H1 (cell line): Measurements from ENCODE around the gene RHOV. TPM values are rescaled to one million over a fixed set of nuclear protein-coding genes. Genes with fewer than 3 reads are reported as not detected.

Experiments used
- BCL11A ChIP-seq, 2 experiments: IDR thresholded peaks; one replicate each; pipeline ENCODE4 v1.6.1; 2011; ENCODE audit warnings: low read depth in 2 of 2, low read length in 2 of 2, mild to moderate bottlenecking in 2 of 2
- CEBPB ChIP-seq: IDR thresholded peaks from 2 replicates; pipeline ENCODE4 v1.6.1; 2012; ENCODE audit warnings: low read depth, low read length
- CHD2 ChIP-seq: IDR thresholded peaks from 2 replicates; pipeline ENCODE4 v1.6.1; 2012; ENCODE audit warnings: low read length, improper control_type of control experiment
- GABPA ChIP-seq: IDR thresholded peaks from 2 replicates; pipeline ENCODE4 v1.6.1; 2011; ENCODE audit warnings: mild to moderate bottlenecking, low read length, moderate library complexity, borderline replicate concordance; ENCODE audit not compliant: insufficient read depth
- HDAC6 ChIP-seq: IDR thresholded peaks from one replicate; pipeline ENCODE4 v1.7.1; 2012; ENCODE audit warnings: low read depth, mild to moderate bottlenecking, inconsistent platforms, low read length, moderate library complexity
- KDM1A ChIP-seq: fragments of 200-600, 300-600 bp; sonication (generic); IDR thresholded peaks from 2 replicates; pipeline ENCODE4 v1.7.1; 2016; ENCODE audit warnings: mild to moderate bottlenecking, low read length, borderline replicate concordance
- KDM5A ChIP-seq: fragments of 200-600 bp; IDR thresholded peaks from 2 replicates; pipeline ENCODE4 v1.7.1; 2012; ENCODE audit warnings: mild to moderate bottlenecking, low read length, inconsistent platforms, mixed read lengths
- PHF8 ChIP-seq: fragments of 200-600 bp; sonication (generic); conservative IDR thresholded peaks from 2 replicates; pipeline ENCODE4 v1.7.1; 2012; ENCODE audit warnings: low read depth, mild to moderate bottlenecking, inconsistent platforms, low read length, moderate library complexity
- SUZ12 ChIP-seq: fragments of 200-600 bp; sonication (generic); IDR thresholded peaks from 2 replicates; pipeline ENCODE4 v1.6.1; 2012; ENCODE audit warnings: mild to moderate bottlenecking, inconsistent platforms, low read length, moderate library complexity, mixed read lengths
- TAF1 ChIP-seq: IDR thresholded peaks from 2 replicates; pipeline ENCODE4 v1.6.1; 2011; ENCODE audit warnings: mild to moderate bottlenecking, low read depth, low read length
- TAF7 ChIP-seq: optimal IDR thresholded peaks from 2 replicates; pipeline ENCODE3; 2011; ENCODE audit warnings: low read depth, mild to moderate bottlenecking, inconsistent platforms, low read length, moderate library complexity, borderline replicate concordance
- ZNF274 ChIP-seq: IDR thresholded peaks from 2 replicates; pipeline ENCODE4 v1.7.0; 2012; ENCODE audit warnings: low read length, borderline replicate concordance; ENCODE audit errors: extremely low read depth
- polyA plus RNA-seq, 7 experiments: library from polyadenylated mRNA; depleted of rRNA in 3 of 7; stranded (reverse) in 5 of 7; unstranded in 2 of 7; fragments of >200 nt in 5 of 7; fragments of 200-250 nt in 2 of 7; gene quantifications; 1 replicate in 5 of 7; 2 replicates in 1 of 7; 4 replicates in 1 of 7; pipeline versions ENCODE4 v1.2.1 to v1.2.3, GENCODE V29; 2011 to 2013; ENCODE audit warnings: missing spikeins in 2 of 7, mixed read lengths in 2 of 7
- total RNA-seq: library from RNA; stranded (reverse); fragmentation: NEBNext Ultra II Directional; extraction: Animal tissue kit (Norgen Biotek cat#: 25700); gene quantifications from 2 replicates; pipeline ENCODE4 v1.2.1, GENCODE V29; 2021
- TF ChIP-seq, protein P1 (sequence below): fragments of 300-600 bp; sonication (generic); IDR thresholded peaks from 2 replicates; pipeline ENCODE4 v1.7.1; 2012; ENCODE audit warnings: low read length, moderate library complexity, mild to moderate bottlenecking, inconsistent platforms; ENCODE audit not compliant: insufficient replicate concordance

RHOV gene
- total and polyA plus RNA-seq, 2 of the 8 experiments (the other 6 are each of a cell fraction or from before 2014, with no cell fraction given) = 1.5 to 2.7 TPM

DNA sequence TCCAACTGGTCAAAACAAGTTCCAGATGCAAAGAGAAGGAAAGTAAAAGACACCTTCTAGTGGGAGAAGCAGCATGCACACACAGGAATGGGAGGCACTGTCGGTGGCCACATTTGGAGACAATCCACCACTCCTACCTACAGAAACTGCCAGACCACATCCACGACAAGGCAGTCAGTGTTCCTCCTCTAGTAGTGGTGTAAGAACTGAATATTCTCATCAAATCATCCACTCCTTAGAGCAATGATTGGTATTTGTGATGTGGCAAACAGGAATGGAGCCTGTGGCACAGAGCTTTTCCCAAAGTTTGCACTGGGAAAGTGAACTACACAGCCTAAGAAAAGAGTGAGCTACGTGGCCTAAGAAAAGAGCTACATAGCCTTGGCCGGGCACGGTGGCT, 35.3 kb downstream of the RHOV start (continued):
- TF ChIP-seq, protein P1, sequence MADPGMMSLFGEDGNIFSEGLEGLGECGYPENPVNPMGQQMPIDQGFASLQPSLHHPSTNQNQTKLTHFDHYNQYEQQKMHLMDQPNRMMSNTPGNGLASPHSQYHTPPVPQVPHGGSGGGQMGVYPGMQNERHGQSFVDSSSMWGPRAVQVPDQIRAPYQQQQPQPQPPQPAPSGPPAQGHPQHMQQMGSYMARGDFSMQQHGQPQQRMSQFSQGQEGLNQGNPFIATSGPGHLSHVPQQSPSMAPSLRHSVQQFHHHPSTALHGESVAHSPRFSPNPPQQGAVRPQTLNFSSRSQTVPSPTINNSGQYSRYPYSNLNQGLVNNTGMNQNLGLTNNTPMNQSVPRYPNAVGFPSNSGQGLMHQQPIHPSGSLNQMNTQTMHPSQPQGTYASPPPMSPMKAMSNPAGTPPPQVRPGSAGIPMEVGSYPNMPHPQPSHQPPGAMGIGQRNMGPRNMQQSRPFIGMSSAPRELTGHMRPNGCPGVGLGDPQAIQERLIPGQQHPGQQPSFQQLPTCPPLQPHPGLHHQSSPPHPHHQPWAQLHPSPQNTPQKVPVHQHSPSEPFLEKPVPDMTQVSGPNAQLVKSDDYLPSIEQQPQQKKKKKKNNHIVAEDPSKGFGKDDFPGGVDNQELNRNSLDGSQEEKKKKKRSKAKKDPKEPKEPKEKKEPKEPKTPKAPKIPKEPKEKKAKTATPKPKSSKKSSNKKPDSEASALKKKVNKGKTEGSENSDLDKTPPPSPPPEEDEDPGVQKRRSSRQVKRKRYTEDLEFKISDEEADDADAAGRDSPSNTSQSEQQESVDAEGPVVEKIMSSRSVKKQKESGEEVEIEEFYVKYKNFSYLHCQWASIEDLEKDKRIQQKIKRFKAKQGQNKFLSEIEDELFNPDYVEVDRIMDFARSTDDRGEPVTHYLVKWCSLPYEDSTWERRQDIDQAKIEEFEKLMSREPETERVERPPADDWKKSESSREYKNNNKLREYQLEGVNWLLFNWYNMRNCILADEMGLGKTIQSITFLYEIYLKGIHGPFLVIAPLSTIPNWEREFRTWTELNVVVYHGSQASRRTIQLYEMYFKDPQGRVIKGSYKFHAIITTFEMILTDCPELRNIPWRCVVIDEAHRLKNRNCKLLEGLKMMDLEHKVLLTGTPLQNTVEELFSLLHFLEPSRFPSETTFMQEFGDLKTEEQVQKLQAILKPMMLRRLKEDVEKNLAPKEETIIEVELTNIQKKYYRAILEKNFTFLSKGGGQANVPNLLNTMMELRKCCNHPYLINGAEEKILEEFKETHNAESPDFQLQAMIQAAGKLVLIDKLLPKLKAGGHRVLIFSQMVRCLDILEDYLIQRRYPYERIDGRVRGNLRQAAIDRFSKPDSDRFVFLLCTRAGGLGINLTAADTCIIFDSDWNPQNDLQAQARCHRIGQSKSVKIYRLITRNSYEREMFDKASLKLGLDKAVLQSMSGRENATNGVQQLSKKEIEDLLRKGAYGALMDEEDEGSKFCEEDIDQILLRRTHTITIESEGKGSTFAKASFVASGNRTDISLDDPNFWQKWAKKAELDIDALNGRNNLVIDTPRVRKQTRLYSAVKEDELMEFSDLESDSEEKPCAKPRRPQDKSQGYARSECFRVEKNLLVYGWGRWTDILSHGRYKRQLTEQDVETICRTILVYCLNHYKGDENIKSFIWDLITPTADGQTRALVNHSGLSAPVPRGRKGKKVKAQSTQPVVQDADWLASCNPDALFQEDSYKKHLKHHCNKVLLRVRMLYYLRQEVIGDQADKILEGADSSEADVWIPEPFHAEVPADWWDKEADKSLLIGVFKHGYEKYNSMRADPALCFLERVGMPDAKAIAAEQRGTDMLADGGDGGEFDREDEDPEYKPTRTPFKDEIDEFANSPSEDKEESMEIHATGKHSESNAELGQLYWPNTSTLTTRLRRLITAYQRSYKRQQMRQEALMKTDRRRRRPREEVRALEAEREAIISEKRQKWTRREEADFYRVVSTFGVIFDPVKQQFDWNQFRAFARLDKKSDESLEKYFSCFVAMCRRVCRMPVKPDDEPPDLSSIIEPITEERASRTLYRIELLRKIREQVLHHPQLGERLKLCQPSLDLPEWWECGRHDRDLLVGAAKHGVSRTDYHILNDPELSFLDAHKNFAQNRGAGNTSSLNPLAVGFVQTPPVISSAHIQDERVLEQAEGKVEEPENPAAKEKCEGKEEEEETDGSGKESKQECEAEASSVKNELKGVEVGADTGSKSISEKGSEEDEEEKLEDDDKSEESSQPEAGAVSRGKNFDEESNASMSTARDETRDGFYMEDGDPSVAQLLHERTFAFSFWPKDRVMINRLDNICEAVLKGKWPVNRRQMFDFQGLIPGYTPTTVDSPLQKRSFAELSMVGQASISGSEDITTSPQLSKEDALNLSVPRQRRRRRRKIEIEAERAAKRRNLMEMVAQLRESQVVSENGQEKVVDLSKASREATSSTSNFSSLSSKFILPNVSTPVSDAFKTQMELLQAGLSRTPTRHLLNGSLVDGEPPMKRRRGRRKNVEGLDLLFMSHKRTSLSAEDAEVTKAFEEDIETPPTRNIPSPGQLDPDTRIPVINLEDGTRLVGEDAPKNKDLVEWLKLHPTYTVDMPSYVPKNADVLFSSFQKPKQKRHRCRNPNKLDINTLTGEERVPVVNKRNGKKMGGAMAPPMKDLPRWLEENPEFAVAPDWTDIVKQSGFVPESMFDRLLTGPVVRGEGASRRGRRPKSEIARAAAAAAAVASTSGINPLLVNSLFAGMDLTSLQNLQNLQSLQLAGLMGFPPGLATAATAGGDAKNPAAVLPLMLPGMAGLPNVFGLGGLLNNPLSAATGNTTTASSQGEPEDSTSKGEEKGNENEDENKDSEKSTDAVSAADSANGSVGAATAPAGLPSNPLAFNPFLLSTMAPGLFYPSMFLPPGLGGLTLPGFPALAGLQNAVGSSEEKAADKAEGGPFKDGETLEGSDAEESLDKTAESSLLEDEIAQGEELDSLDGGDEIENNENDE = no peak
- TF ChIP-seq PHF8 (no peak), CHD2 (no peak), ZNF274 (no peak), HDAC6 (no peak), CEBPB (no peak), GABPA (no peak), KDM1A (no peak), SUZ12 (no peak), KDM5A (no peak), BCL11A (IDR thresholded peaks at IDR 0.05; ENCODE audit: low read depth in 2 of 2, low read length in 2 of 2) (no peak), TAF1 (no peak), TAF7 (no peak)
